Measurements from ENCODE around the gene PTPRG. TPM values are rescaled to one million over a fixed set of nuclear protein-coding genes. Genes with fewer than 3 reads are reported as not detected.

PTPRG gene
- total RNA-seq, 1 donor = 148 TPM

DNA sequence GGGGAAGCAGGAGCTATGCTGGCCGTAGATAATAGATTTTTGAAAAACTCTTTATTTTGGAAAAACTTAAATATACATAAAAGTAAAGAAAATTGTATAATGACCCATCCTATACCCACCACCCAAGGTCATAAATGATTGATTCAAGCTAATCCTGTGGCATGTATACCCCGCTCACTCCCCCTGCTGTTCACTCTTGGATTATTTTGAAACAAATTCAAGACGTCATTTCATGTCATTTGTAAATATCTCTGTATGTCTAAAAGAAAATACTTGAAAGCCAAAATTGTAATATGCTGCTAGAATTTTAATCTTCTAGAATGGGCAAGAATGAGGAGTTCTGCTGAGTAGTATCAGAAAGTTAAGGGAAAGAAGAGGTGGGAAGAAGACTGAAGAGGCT lies 570.2 kb downstream of the PTPRG start:
- H3K9me3 ChIP-seq (ENCODE audit: low read depth, low read length) = no peaks in the 10 kb centered on the region
- no peak overlapping the region for H3K4me2 ChIP-seq (ENCODE audit: insufficient read depth, low read length)
- no peaks in the 10 kb centered on the region for H3K36me3 ChIP-seq (ENCODE audit: insufficient read depth, low read length)
- H3K4me1 ChIP-seq (ENCODE audit: insufficient read depth, low read length) = peaks cover 7% of the 10 kb centered on the region
- H4K20me1 ChIP-seq (ENCODE audit: insufficient read depth, low read length) = no peaks in the 10 kb centered on the region
- H2AFZ ChIP-seq (ENCODE audit: low read length) = no peak overlapping the region
- no peak overlapping the region for H3K27ac ChIP-seq (ENCODE audit: low read depth, low read length)
- TF ChIP-seq, protein P1, sequence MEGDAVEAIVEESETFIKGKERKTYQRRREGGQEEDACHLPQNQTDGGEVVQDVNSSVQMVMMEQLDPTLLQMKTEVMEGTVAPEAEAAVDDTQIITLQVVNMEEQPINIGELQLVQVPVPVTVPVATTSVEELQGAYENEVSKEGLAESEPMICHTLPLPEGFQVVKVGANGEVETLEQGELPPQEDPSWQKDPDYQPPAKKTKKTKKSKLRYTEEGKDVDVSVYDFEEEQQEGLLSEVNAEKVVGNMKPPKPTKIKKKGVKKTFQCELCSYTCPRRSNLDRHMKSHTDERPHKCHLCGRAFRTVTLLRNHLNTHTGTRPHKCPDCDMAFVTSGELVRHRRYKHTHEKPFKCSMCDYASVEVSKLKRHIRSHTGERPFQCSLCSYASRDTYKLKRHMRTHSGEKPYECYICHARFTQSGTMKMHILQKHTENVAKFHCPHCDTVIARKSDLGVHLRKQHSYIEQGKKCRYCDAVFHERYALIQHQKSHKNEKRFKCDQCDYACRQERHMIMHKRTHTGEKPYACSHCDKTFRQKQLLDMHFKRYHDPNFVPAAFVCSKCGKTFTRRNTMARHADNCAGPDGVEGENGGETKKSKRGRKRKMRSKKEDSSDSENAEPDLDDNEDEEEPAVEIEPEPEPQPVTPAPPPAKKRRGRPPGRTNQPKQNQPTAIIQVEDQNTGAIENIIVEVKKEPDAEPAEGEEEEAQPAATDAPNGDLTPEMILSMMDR (IDR thresholded peaks at IDR 0.05; ENCODE audit: extremely low read depth, low read depth, low read length) = peak; percentile 60
- H3K27me3 ChIP-seq (ENCODE audit: insufficient read depth, low read length) = no peaks in the 10 kb centered on the region
- no peak overlapping the region for H3K4me3 ChIP-seq (ENCODE audit: insufficient read depth, low read length)
- no peaks in the 10 kb centered on the region for H3K79me2 ChIP-seq (ENCODE audit: insufficient read depth, low read length)
- DNase-seq (ENCODE audit: insufficient read length, low spot score, missing footprints) = no peak

DNA sequence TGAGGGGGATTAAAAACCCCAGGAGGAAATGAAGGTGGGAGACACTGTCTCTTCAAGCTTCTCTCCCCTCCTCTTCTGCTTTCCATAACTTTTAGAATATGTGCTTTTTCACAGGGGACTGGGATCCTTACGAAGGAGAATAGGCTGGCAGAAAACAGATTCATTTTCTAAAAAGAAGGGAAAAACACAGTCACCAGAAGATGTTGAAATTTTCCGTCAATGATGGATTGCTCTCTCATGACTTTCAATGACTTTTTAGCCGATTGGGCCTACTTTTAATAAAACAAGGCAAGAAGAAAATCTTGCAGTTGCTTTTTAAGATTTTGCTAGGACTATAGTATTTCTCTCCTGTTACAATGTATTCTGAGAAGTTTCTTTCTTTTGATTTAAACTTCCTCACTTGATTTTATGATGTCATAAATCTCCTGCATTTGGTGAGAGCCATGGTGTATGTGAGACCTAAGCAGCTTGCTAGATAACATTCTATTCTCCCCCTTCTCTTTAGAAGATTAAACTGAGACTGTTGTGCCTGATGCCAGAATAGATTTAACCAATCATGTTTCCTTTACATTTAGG lies 570.7 kb downstream of the PTPRG start:
- no peak overlapping the region for H2AFZ ChIP-seq (ENCODE audit: low read length)
- H4K20me1 ChIP-seq (ENCODE audit: insufficient read depth, low read length) = no peaks in the 10 kb centered on the region
- DNase-seq (ENCODE audit: insufficient read length, low spot score, missing footprints) = no peak
- H3K27me3 ChIP-seq (ENCODE audit: insufficient read depth, low read length) = no peaks in the 10 kb centered on the region
- no peak overlapping the region for H3K27ac ChIP-seq (ENCODE audit: low read depth, low read length)
- H3K4me3 ChIP-seq (ENCODE audit: insufficient read depth, low read length) = no peak overlapping the region
- H3K4me1 ChIP-seq (ENCODE audit: insufficient read depth, low read length) = peaks cover 7% of the 10 kb centered on the region
- no peaks in the 10 kb centered on the region for H3K9me3 ChIP-seq (ENCODE audit: low read depth, low read length)
- H3K36me3 ChIP-seq (ENCODE audit: insufficient read depth, low read length) = no peaks in the 10 kb centered on the region
- TF ChIP-seq, protein P1 (IDR thresholded peaks at IDR 0.05; ENCODE audit: extremely low read depth, low read depth, low read length) = no peak
- no peak overlapping the region for H3K4me2 ChIP-seq (ENCODE audit: insufficient read depth, low read length)
- no peaks in the 10 kb centered on the region for H3K79me2 ChIP-seq (ENCODE audit: insufficient read depth, low read length)

DNA sequence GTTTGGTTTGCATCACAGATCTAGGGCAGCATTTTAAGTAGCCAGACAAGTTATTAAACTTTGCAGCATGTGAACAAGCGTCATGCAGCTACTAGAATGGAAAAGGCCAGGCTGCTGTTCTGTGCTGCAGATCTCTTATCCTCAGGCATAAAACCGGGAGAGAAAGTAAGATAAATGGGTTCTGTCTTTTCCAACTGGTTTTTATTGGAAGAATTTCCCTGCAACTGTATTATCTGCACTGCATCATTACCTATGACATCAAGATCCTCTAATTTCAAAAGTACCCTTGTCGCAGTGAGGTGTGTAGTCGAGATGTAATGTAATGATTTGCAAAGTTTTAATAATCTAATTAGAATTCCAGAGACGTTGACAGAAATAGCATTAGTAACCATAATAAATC lies 571.6 kb downstream of the PTPRG start:
- Histone ChIP-seq H3K4me1 (ENCODE audit: insufficient read depth, low read length) (peaks cover 7% of the 10 kb centered on the region), H3K79me2 (ENCODE audit: insufficient read depth, low read length) (no peaks in the 10 kb centered on the region), H3K4me2 (ENCODE audit: insufficient read depth, low read length) (no peak overlapping the region), H3K27me3 (ENCODE audit: insufficient read depth, low read length) (no peaks in the 10 kb centered on the region), H2AFZ (ENCODE audit: low read length) (no peak overlapping the region), H4K20me1 (ENCODE audit: insufficient read depth, low read length) (no peaks in the 10 kb centered on the region), H3K4me3 (ENCODE audit: insufficient read depth, low read length) (no peak overlapping the region), H3K27ac (ENCODE audit: low read depth, low read length) (no peak overlapping the region), H3K36me3 (ENCODE audit: insufficient read depth, low read length) (no peaks in the 10 kb centered on the region), H3K9me3 (ENCODE audit: low read depth, low read length) (no peaks in the 10 kb centered on the region)
- TF ChIP-seq, protein P1 (IDR thresholded peaks at IDR 0.05; ENCODE audit: extremely low read depth, low read depth, low read length) = no peak
- no peak for DNase-seq (ENCODE audit: insufficient read length, low spot score, missing footprints)

DNA sequence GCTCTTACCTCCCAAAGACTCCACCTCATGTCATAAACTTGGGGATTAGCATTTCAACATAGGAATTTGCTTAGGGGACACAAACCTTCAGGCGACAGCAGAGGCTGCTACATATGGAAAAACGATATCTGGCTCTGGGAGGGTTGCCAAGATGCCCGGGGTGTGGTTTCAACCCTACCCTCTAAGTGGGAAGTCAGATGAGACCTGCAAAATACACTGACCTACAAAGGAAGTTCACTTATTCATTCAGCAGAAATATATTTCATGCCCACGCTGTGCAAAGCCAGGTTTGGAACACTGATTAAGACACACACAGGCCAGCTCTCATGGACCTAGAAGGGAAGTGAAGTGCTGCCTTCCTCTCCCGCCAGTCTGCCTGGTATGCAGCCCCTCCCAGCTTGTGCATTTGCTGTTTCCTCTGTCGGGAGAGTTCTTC lies 572.7 kb downstream of the PTPRG start:
- Histone ChIP-seq H3K4me3 (ENCODE audit: insufficient read depth, low read length) (no peak overlapping the region), H3K79me2 (ENCODE audit: insufficient read depth, low read length) (no peaks in the 10 kb centered on the region), H3K36me3 (ENCODE audit: insufficient read depth, low read length) (no peaks in the 10 kb centered on the region), H3K9me3 (ENCODE audit: low read depth, low read length) (no peaks in the 10 kb centered on the region), H3K4me1 (ENCODE audit: insufficient read depth, low read length) (peaks cover 7% of the 10 kb centered on the region), H2AFZ (ENCODE audit: low read length) (no peak overlapping the region), H3K4me2 (ENCODE audit: insufficient read depth, low read length) (no peak overlapping the region), H3K27me3 (ENCODE audit: insufficient read depth, low read length) (no peaks in the 10 kb centered on the region), H3K27ac (ENCODE audit: low read depth, low read length) (no peak overlapping the region), H4K20me1 (ENCODE audit: insufficient read depth, low read length) (no peaks in the 10 kb centered on the region)
- TF ChIP-seq, protein P1 (IDR thresholded peaks at IDR 0.05; ENCODE audit: extremely low read depth, low read depth, low read length) = no peak
- no peak for DNase-seq (ENCODE audit: insufficient read length, low spot score, missing footprints)

Data from osteoblast (primary cell).